ENCODE measurements around the gene ELP4.

DNA sequence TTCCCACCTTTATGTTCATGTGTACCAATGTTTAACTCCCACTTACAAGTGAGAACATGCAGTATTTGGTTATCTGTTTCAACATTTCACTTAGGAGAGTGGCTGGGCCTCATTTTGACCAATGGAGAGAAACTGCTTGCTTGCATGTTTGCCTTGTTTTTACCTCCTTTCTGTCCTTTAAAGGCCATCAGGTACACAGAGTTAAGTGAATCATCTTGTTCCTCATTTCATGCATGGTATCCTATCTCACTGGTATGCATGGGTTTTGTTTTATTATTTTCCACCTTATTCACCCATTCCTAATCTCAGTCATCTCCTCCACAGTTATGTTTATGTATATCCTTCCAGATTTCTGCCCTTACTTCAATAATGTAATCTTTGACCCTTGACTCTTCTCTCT, 101.0 kb downstream of the ELP4 start:
- TF ChIP-seq ZNF514 (tag by site-specific recombination; IDR thresholded peaks at IDR 0.05) (no peak), CTCF (tag by site-specific recombination; IDR thresholded peaks at IDR 0.05) (no peak), TCF7L2 (IDR thresholded peaks at IDR 0.05; ENCODE audit: borderline replicate concordance, low read depth, low read length) (no peak), ZNF701 (tag by site-specific recombination; IDR thresholded peaks at IDR 0.05) (no peak), ZNF350 (tag by site-specific recombination; IDR thresholded peaks at IDR 0.05) (no peak), ZNF223 (tag by site-specific recombination; IDR thresholded peaks at IDR 0.05) (no peak), MEIS1 (CRISPR knock-in tag; IDR thresholded peaks at IDR 0.05; ENCODE audit: borderline replicate concordance) (no peak)
- TF ChIP-seq, protein P1, sequence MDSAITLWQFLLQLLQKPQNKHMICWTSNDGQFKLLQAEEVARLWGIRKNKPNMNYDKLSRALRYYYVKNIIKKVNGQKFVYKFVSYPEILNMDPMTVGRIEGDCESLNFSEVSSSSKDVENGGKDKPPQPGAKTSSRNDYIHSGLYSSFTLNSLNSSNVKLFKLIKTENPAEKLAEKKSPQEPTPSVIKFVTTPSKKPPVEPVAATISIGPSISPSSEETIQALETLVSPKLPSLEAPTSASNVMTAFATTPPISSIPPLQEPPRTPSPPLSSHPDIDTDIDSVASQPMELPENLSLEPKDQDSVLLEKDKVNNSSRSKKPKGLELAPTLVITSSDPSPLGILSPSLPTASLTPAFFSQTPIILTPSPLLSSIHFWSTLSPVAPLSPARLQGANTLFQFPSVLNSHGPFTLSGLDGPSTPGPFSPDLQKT (IDR thresholded peaks at IDR 0.05; ENCODE audit: borderline replicate concordance, low read depth, low read length) = no peak

All from HEK293 (cell line).